DMS 273 (cell line): Measurements from ENCODE around the gene KIFC3.

Experiments used
- DNase-seq: peaks from one replicate; lab custom pipeline; 2025; ENCODE audit not compliant: unreplicated experiment; lab: John Stamatoyannopoulos, UW

The KIFC3 gene

DNA sequence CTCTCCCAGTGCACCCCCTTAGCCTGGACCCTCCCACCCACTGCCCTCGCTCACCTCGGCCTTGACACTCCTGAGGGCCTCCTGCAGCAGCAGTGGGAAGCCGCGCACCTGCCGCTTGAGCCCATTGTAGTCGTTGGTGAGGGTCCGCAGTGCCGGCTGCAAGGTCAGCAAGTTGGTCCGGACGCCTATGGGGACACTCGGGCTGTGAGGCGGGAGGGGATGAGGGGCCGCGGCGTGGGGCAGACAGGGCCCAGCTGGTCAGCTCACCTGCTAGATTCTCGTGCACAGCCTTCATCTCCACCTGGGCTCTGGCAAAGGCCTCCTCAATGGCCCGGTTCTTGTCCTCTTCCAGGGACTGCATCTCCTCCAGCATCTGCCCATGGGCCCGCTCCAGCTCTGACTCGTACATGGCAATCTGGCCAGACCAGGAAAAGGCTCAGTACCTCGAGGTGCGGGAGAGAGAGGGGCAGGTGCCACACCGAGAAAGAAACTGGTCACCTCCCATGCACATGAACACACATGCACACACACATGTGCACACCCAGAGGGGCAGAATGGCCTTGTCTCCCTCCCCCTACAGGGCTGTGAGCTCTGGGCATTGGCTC lies 32.6 kb downstream of the KIFC3 start:
- no peak for DNase-seq

DNA sequence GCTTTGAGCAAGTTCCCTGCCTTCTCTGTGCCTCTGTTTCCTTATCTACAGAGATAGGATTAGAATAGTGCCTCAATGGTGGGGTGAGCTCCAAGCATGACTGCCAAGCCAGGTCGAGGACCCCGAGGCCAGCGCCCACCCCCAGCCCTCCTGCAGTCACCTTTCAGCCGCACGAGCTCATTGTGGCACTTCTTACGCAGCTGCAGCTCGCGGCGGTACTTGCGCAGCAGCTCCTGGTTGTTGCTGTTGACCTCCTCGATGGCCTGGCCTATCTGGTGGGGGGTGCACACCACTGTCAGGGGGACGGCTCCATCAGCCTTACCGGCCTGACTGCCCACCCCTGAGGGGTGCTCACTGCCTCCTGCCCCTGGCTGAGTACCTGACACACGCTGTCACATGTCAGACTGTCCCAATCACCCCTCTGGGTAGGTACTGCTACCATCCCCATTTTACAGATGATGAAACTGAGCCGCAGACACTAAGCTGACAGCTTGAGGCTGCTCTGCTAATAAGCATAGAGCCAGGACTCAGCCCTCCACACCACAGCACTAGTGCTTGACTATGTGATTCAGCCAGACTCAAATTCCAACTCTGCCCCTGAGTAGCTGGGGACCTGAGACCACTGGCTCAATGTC lies 35.5 kb downstream of the KIFC3 start:
- DNase-seq: no peak

DNA sequence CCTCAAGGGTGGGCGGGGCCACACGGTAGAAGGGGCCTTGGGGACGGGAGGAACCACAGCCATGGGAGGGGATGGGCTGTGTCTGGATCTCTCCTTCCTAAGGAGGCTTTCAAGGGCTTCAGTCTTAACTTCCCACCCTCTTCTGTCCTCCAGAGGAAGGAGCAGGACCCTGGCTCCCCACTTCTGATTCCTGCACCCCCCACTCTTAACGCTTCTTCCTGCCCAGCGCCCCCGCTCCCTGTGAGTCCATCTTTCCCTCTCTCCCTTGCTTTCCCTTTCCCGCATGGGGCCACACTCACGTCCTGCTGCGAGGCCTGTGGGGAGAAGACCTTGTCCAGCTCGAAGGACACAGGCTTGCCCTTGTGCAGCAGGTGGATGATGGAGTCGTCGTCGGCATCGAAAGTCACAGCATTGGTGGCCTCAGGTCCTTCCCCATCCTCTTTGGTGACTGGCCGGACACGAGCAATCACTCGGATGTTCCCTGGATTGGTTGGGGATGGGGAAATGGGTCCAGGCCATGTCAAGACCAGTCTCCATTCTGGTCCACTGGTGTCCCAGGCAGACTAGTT lies 37.0 kb downstream of the KIFC3 start:
- DNase-seq: no peak

DNA sequence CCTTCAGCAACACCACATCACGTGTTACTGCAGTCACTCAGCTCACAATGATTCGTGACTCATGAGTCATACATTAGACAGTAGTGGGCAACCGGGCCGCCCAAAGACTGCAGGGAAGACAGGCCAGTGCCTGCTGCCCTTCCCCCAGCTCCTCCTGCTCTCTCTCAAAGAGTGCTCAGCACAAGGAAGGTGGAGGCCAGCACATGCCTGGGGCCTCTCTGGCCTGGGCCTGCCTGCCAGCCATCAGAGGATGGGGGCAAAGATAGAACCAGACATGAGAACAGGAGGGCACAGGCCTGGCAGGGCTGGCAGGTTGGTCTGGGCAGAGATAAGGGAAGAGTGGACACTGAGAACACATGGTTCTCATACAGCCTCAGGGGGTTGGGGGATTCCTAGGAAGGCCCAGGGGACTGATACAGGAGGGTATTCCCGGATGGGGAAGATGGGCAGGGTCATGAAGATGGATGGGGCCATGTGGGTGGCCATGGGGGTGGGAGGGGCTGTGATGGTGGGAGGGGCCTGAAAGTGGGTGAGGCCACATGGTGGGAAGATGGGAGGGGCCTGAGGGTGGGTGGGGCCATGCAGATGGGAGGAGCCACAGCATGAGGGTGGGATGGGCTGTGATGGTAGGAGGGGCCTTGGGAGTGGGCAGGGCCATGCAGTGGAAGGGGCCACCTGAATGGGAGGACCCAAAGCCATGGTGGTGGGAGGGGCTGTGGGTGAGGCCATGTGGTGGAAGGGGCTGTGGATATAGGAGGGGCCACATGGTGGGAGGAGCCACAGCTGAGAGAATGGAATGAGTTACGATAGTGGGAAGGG lies 37.7 kb downstream of the KIFC3 start:
- peak; percentile 62 for DNase-seq

DNA sequence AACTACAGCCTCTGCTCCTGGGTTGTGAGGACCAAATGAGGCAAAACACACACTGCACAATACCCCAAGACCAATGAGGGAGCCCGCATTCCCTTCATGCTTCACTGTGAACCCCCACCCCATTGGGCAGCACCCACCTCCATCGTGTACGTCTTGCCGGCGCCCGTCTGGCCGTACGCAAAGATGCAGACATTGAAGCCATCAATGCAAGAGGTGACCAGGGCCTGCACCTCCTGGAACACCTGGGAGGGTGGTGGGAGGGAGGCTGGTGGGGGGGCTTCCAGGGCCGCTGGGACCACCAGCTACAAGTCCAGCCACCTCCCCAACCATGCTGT lies 38.3 kb downstream of the KIFC3 start:
- DNase-seq: no peak

DNA sequence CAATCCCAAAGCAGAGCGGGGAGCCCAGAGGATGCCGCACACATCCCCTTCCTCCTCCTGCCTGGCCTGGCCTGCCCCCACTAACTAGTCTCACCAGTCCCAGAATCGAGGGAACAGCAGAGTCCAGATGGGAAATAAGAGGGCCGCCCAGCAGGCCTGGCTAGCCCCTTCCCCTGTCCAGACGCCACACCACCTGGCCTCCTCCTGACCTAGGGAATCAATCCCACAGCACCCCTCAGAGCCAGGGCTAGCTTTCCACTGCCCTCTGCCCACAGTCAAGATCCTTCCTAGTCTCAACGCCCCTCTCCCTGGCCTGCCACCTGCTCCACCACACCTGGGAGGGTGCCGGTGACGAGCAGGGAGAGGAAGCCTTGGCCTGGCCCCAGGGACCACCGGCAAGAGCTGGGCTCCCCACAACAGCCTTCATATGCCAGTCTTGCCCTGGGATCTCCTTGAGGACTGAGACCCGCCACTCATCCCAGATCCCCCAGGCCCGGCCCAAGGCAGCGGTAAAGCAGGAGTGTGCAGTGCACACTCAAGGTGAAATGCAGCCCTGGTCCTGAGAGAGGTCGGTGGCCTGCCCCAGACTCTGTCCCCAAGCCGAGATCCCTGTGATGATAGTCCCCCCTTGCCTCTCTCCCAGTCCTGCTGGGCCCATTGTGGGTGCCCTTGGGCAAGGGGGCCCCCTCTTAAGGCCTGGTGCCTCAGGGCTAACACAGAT lies 38.8 kb downstream of the KIFC3 start:
- DNase-seq: no peak

DNA sequence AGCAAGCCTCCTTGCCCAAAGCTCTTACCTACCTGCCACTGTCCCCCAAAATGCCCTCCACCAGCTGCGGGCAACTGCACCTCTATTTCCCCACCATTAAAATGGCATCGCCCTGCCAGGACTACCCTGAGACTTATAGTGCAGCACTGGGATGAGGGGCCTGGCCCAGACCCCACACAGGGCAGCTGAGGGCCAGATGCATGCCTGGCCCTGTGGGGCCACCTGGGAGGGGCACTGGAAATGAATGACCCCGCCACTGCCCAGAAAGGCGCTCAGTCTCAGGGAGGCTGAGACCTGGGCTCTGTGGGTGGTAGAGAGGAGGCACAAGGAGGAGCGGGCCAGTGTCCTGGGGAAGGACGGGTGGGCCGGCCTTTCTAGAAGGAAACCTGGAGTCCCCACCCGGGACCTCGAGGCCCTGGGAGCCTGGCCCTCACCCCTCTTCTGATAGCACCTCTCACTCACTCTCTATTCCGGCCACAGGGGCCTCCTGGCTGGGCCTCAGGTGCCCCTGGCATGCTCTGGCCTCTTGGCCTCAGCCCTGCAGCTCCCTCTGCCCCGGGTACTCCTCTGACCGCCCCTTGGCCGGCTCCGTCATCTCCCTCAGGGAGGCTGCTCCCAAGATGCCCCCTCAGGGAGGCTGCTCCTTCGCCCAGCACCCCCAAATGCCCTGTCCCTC lies 39.8 kb downstream of the KIFC3 start:
- DNase-seq: no peak

DNA sequence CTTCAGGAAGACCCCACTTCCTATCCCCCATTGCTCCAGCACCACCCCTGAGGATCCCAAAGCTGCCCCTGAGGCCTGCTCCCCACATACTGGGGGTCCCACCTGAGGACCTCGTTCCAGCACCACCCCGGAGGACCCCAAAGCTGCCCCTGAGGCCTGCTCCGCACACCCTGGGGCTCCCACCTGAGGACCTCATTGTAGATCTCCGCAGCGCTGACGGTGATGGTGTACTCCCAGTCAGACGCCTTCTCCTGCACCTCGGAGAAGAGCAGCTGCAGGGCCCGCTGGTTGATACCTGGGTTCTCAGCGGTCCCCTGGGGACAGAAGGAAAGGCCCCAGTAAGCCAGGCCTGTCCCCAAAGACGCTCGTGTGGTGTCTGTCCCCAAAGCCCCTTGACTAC lies 40.3 kb downstream of the KIFC3 start:
- no peak for DNase-seq

DNA sequence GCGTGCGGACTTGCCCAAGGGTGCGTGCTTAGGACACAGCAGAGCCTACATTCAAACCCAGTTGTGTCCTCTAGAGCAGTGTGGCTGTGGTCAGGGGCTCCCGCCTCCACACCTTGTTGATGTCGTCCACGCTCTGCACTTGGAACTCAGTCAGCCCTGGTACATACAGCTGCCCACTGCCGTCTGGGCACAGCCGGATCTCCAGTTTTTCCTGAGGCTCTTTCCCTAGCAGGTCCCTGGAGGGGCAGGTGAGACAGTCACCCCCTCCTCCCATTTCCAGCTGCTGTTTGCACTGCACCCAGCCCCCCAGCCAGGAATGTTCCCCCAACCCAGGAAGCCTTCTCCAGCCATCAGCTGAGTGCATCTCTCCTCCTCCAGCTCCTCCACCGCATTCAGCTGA lies 41.0 kb downstream of the KIFC3 start:
- DNase-seq: peak; percentile 37

DNA sequence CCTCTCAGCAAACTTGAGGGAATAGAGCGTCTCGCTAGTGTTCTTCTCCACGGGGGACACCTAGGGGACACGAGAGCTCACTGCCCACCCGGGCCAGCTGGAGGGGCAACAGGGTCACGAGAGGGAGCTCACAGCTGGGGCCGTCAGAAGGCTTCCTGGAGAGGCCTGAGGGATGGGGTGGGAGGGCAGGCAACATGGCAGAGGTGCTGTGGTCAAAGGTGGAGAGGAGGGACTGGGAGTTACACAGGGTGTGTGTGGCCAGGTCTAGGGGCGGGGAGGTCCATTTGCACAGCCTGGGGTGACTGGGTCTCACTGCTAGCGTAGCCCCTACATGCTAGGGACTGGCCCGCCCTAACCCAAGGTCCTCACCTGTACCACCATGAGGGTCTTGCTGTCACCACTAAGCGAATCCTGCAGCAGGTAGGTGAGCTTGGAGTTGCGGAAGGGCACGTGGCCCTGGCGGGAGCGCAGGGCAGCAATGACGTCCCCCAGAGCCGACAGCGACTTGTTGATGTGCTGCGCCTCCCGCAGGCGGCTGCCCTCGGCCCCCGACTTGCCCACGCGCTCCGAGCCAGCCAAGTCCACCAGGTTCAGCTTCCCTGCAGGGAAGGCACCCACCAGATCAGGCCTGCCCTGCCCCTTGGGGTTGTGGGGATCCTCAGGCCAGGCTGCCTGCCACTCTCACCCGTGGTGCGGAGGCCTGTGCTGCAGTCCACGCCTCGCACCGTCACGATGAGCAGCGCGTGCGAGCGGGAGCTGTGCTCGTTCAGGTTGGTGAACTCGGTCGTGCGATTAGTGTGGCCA lies 41.7 kb downstream of the KIFC3 start:
- no peak for DNase-seq

DNA sequence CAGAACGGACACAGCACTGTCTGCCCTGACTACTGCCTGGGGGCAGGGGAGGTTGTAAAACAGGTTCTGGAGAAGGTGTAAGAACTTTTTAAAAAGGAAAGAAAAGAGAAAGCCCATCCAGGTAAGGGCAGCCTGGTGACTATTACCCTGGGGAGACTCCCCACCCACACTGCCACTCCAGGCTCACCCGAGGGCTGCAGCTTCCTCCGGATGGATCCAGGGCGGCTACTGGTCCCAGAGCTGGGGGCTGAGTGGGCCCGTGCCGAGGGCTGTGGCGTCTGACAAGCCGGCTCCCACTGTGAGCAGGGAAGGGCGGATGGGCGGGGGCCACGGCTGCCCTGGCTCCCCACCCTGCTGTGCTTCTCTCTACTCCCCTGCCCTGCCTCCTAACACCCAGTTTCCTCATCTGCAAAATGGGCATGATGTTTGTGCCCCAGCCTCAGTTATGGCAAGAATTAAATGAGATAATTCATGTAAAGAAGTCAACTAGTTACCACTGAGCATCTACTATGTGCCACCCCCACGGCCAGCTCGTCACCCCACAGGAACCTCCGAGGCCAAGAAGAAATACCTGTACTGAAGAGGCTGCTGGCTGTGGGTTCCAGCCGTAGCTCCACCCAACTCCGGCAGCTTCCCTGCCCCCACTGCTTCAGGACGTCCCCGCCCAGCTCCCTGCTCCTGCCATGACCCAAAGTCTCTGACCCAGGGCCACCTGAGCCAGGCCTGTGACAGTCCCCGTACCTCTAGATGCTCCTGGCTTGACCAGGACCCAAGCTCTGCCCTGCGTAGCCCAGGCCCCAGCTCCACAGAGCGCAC lies 42.5 kb downstream of the KIFC3 start:
- DNase-seq: no peak

DNA sequence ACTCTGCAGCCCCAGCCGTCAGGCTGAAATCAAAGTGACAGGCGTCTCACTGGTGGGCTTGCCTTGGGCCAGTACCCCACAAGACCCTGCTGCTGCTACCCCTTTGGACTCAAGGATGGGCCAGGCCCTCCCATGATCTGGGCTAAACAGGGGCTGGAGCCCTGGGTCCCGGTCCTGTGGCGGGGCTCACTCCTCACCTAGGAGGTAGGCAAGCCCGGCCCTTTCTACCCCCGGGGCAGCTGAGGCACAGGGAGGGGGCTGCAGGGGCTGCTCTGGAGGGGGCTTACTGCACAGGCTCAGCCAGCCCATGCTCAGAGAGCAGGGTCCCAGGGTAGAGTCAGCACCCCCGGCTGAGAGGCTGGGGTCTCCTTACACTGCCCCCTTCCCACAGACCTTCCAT lies 43.2 kb downstream of the KIFC3 start:
- DNase-seq: no peak

DNA sequence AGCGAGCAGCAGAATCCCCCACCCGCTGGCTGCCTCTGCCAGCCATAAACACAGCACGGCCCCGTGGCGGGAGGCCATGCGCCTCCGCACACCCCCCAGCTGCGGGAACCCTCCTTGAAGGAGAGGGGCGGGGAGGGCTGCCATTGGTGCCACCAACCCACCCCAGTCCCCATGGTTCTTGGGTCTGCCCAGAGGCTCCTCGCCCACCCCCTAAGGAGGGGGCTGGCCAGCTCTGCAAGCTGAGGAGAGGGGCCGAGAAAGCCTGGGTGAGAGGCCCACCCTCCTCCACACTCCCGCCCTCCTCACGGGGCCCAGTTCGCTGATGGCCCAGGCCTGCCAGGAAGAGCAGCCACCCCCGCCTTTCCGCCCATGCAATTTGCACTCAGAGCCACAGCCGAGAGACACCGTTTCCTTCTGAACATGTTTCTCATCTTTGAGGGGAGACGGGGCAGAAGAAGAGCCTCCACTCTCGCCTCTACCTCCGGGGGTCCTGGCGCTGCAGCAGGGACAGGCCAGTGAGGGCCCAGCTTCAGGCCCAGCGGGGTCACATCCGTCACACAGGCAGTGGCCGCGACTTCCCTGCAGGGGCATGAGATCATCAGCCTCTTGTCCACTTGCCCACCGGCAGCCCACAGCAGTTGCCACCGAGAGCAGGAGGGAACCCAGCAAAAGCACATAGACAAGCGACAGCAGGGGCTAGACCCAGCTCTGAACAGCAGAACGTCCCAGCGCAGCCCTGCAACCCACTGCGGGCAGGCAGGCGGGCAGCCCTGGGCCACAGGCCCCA lies 43.8 kb downstream of the KIFC3 start:
- no peak for DNase-seq

DNA sequence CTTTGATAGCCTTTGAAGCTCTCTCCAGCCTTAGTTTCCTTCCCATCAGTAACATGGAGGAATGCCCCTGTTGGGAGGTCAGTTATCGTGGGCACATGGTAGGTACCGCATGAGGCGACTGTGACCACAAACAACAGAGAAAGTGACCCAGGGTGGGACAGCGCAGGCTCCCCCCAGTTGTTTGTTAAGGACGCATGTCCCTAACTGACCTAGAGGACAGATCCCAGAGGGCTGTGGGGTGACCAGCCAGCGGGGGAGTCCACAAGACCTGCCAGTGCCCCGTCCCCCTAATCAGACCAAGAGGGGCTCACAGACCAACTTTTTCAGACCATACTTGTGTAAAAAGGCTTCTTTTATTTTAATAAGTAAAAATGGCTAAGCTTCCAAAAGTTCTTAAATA lies 44.4 kb downstream of the KIFC3 start:
- DNase-seq: no peak

DNA sequence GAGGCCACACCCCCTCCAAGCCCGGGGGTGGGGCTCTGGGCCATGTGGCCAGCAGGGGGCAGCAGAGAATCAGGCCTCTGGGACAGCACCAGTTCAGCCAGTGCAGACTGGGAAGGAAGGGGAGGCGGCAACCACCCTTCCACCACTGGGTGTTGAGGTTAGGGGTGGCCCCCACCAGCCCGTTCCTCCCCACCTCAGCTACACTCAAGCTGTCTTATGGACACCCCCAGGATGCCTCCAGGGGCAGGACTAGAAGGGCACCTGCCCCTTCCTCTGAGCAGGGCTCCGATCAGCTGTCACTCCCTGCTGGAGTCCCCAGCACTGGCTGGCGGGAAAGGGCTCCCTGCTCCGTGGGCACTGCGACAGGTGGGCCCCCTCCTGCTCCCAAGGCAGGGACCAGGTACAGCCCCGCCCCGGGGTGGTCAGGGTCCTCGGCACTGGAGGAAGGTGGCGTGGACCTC lies 44.9 kb downstream of the KIFC3 start:
- DNase-seq: peak; percentile 90

DNA sequence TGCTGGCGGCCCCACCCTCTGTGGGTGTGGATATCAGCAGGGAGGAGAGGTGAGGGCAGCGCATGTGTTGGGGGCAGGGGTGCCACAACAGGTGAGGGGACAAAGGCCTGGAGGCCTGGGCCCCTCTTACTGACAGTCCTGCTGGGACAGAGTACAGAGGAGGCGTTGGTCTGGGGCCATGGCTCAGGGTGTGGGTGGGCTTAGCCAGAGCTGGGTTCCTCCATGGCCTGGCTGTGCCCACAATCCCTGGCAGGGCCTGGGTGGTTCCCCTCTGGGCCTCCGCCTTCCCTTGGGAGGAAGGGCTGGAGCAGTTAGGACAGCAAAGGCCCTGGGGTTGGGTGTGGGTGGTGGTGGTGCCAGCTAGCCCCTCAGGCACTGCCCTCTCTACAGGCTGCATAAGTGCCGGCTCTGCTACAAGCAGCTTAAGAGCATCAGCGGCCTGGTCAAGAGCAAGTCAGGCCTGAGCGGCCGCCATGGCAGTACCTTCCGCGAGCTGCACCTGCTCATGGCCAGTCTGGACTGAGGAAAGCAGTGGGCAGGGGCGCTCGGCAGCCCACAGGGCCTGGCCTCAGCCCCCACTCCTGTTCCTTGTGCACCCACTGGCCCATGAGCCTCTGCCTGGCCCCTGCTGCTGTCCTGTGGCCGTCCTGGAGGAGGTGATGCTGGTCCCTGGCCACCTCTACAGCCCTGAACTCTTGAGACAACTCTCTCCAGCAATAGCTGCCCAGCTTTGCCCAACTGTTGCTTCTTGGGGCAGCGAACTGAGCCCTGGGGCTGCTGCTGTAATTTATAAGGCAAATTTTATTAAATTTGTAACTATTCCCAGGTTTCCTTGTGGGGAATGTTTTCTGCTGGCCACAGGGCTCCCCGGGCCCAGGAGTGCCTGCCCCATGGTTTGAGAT lies 45.6 kb downstream of the KIFC3 start:
- no peak for DNase-seq

DNA sequence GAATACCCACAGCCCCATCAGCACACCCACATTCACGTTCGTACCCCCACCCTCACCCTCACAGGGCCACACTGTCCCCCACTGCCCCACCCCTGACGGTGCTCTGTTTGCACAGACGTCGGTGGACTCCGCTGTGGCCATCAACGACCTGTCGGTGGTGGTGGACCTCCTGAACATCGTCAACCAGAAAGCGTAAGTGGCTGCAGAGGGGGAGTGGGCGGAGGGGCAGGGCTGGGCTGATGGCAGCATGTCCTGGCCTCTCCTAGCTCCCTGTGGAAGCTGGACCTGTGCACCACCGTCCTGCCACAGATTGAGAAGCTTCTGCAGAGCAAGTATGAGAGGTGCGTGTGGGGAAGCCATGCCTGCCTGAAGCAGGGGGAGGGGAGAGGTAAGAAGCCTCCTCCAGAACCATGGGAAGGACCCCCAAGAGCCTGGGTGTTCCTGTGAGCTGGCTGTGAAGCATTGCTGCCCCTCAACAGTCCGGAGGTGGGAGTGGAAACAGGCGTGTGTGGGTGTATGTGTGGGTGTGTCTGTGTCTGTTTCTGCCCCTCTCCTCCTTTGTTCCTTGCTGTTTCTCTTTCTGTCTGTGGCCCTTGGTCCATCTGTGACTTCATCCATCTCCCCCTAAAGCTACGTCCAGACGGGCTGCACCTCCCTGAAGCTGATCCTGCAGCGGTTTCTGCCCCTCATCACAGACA lies 46.4 kb downstream of the KIFC3 start:
- no peak for DNase-seq
